Transverse colon (tissue), 3 donors: ENCODE measurements around the gene FBL.

Experiments used
- POLR2A ChIP-seq: fragments of 450-650 bp; IDR thresholded peaks from one replicate; pipeline ENCODE4 v1.6.1; 2016; ENCODE audit warnings: antibody characterized with exemption, mild to moderate bottlenecking, moderate library complexity
- TF ChIP-seq, protein P1 (sequence below), 5 experiments: fragments of 200-600 bp in 3 of 5; fragments of 450-650 bp in 2 of 5; sonication (generic) in 3 of 5; IDR thresholded peaks; 1 replicate in 2 of 5; 2 replicates in 3 of 5; pipeline ENCODE4 v1.5.1; 2016 to 2017; ENCODE audit warnings: antibody characterized with exemption in 5 of 5, inconsistent platforms in 3 of 5, mild to moderate bottlenecking in 2 of 5, moderate library complexity in 1 of 5

DNA sequence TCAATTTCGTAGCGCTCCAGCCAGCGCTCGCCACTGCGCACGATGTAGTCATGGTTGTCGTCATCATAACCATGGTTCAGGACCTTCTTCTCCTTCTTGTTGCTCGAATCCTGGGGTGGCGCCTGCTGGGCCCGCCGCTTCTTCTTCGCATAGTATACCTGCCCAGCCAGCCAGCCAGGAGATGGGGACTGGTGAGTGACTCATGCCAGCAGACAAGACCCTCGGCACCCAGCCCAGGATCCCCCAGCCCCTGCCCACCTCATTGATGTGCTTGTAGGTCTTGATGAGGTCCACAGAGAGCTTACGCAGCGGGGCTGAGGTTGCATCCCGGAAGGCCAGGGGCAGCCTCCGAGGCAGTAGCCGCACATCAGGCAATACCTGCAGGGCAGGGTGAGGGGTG lies 15.8 kb downstream of the FBL start:
- TF ChIP-seq, protein P1, sequence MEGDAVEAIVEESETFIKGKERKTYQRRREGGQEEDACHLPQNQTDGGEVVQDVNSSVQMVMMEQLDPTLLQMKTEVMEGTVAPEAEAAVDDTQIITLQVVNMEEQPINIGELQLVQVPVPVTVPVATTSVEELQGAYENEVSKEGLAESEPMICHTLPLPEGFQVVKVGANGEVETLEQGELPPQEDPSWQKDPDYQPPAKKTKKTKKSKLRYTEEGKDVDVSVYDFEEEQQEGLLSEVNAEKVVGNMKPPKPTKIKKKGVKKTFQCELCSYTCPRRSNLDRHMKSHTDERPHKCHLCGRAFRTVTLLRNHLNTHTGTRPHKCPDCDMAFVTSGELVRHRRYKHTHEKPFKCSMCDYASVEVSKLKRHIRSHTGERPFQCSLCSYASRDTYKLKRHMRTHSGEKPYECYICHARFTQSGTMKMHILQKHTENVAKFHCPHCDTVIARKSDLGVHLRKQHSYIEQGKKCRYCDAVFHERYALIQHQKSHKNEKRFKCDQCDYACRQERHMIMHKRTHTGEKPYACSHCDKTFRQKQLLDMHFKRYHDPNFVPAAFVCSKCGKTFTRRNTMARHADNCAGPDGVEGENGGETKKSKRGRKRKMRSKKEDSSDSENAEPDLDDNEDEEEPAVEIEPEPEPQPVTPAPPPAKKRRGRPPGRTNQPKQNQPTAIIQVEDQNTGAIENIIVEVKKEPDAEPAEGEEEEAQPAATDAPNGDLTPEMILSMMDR (IDR thresholded peaks at IDR 0.05) = no peak
- TF ChIP-seq POLR2A = no peak
